Activated CD8-positive, alpha-beta memory T cell treated with anti-CD3 and anti-CD28 coated beads for 4 hours (primary cell): Measurements from ENCODE around the gene HSDL2.
"Not testable (repeated sequence)": the region's sequence is repeated elsewhere in the genome, so short reads cannot be mapped to it uniquely, and the experiment has no call there.

Experiments
- DNase-seq, 2 donors: peaks; one replicate each; pipeline ENCODE4 v3.0.0-alpha.2; 2020; ENCODE audit warnings: low read depth in 2 of 2

HSDL2 gene

DNA sequence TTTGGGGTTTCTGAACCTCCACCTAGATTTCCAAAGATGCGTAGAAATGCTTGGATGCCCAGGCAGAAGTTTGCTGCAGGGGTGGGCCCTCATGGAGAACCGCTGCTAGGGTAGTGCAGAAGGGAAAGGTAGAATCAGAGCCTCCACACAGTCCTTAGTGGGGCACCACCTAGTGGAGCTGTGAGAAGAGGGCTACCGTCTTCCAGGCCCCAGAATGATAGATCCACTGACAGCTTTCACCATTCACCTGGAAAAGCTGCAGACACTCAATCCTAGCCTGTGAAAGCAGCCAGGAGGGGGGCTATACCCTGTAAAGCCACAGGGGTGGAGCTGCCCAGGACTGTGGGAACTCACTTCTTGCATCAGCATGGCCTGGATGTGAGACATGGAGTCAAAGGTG is 13.3 kb upstream of the HSDL2 start:
- no peak for DNase-seq

DNA sequence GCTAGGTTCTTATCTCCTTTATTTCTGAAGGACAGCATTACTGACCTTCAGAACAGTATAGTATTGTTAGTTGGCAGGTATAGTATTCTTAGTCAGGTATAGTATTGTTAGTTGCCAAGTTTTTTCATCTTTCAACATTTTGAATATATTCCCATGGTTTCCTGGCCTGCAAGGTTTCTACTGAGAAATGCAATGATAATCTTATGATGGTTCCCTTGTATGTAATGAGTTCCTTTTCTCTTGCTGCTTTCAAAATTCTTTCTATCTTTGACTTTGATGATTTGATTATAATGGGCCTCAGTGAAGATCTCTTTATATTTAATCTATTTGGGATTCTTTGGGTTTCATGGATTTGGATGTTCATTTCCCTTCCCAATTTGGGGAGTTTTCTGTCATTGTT is 12.4 kb upstream of the HSDL2 start:
- DNase-seq: no peak

DNA sequence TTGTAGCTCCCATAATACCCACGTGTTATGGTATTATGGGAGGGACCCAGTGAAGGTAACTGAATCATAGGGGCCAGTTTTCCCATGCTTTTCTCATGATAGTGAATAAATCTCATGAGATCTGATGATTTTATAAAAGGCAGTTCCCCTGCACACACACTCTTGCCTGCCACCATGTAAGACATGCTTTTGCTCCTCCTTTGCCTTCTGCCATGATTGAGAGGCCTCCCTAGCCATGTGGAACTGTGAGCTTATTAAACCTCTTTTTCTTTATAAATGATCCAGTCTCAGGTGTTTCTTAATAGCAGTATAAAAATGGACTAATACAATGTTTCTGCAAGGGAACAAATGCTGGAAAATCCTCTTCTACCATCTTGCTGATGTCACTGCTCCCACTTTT is 10.1 kb upstream of the HSDL2 start:
- no peak for DNase-seq

DNA sequence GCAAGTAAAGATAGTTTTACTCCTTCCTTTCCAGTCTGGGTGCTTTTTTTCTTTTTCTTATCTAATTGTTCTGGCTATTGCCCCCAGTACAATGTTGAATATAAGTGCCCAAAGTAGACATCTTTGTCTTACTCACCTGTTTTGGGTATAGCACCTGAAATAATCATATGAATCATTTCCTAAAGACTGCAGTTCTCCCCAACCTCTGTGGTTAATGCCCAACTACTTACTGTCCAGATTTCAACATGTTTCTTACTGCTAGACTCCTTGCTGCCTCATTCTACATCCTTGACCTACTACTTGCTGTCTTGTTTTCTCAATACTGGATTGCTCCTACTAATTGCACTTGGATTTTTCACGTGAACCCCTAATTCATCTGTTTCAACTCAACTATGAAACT is 8.8 kb upstream of the HSDL2 start:
- DNase-seq: no peak

DNA sequence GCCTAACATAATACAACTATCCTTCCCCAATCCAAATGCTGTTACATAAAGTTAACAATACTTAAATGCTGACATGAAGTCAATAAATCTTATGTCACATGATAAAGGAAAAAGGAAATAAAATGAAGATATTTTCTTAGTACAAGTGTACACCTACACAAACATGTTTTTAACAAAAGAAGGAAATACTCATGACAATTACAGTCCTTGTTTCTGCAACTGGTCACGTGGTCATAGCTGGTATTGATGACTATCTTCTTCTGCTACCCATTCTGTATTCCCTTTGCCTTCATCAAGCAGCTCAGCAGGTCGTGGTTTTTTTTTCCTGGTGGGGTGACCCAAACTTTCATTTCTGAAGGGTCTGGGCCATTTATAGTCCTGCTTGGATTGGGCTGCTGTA is 6.2 kb upstream of the HSDL2 start:
- DNase-seq: not testable (repeated sequence)

DNA sequence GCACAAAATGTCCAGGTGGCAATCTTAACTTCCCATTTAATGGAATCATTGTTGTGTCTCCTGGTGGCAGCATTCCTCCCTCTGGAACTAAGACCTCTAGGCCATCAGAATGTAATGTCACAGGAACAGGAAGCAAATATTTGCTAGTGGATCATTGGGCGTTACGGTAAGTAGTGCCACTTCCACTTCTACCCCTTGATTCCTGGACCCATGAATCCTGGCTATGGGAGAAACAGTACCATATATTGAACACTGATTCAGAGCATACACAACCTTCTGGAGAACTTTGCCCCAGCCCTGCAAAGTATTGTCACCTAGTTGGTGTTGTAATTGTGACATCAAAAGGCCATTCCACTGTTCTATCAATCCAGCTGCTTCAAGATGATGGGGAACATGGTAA is 5.7 kb upstream of the HSDL2 start:
- not testable (repeated sequence) for DNase-seq

DNA sequence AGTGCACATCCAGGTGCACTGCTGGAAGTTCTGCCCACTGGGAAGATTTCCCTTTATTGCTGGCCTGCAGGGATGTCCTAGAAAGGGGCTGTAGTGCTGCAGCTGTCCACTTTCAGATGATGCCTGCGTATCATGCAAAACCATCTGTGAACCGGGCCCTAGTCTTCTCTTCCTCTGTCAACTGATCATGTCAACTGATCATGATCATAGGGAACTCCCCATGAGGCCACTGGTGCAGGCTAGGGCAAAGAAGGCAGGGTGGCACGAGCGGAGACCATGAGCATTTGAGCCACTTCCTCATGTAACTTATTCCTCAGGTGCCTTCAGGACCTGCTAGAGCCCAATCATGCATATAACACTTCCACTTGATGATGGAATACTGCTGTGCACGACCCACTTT is 4.5 kb upstream of the HSDL2 start:
- DNase-seq: no peak

DNA sequence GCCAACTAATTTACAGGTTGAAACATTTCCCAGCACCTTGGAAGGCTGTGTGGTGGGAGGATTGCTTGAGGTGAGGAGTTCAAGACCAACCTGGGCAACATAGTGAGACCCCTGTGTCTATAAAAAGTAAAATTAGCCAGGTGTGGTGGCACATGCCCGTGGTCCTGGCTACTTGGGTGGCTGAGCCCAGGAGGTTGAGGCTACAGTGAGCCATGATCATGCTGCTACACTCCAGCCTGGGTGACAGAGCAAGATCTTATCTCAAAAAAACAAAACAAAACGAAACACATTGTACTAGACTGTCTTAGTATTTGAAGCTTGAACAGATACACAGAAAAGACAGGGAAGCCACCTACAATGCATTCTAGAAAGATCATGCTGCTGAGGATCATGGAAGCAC is 2.8 kb upstream of the HSDL2 start:
- DNase-seq: no peak

DNA sequence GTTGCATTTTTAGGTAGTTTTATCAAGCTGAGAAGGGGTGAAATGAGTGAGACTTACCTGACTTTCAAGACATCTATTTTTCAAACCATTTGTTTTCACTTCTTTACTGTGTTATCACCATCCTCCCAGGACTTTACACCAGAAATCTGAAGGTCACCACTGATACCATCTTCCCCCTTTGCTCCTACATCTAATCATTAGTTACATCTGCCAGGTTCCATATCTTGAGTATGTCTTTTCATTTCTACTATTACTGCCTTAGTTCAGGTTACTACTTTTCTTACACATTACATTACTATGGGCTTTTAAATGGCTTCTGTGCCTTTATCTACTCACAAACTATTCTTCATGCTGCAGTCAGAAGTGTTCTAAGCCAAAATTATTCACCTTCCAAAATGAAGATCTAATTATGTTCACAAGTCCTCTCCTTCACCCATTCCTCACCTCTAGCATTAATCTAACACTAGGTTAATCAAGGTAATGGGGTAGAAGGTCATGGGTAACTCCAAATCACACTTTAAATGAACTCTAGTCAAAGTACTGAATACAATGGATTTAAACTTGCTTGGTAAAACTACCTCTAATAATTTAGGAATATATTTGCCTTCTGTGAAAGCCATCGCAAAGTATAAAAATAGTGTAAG is 2.1 kb upstream of the HSDL2 start:
- no peak for DNase-seq

DNA sequence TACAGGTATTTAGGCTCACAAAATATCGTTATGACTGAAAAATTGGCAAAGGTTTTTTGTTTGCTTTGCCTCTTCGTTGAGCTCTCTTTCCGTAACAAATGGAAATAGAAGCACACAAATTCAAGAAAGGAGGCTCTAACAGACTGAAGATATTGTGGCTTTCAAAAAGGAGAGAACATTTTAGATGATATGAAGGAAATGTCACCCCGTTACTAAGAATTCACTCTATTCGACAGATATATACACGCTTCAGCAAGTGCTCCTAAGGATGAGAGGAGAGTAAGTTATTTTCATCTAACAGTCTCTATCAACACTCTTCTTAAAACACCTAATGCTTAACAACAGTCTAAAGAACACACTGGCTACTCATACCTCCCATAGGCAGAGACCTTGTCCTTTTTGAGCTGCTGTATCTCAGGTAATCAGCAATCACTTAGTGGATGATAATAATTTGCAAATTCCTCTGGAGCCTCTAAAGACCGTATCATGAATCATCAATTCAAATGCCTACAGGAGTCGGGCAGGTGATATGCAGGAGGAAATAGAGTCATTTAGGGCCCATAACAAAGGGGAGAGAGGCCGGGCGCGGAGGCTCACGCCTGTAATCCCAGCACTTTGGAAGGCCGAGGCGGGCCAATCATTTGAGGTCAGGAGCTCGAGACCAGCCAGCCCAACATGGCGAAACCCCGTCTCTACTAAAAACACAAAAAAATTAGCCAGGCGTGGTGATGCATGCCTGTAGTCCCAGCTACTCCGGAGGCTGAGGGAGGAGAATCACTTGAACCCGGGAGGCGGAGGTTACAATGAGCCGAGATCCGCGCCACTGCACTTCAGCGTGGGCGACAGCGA is 1.4 kb upstream of the HSDL2 start:
- DNase-seq: no peak

DNA sequence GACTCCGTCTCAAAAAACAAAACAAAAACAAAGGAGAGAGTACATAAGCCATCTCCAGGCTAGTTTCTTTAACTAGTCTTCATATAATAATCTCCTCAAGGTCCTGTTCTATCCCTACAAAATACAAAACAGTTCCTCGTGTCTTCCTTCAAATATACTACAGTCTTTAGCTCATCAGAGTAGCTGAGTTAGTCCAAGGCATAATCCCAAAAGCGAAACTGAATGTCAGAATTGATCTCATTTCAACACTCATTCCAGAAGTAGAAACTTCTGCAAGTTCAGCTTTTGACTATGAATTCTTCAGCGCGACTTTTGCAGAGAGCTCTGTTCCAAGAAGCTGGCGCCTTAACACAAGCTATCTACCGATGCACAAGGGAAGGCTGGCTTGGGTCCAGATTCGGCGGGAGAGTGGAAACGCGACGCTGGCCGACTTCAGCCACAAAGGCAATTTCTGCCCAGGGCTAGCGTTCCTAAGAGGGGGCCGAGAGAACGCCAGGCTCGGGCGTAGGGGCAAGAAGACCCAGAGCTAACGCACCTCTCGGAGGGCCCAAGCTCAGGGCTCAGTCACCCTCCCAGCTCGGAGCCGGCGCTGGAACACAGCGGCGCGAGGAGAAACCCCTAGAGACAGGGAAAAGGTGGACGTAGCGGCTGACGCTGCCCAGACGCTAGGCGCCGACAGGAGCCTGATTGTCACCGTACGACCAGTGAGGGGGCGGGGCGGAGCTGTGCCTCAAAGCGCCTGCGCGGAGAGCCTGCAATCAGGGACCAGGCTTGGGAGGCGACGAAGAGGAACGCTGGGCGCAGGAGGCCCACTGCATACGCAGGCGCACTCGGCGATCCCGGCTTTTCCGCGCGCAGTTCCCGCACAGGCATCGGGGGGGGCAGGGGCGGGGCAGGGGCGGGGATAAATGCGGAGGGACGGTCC is 469 bp upstream of the HSDL2 start:
- peak; percentile 93 to 95 for DNase-seq

DNA sequence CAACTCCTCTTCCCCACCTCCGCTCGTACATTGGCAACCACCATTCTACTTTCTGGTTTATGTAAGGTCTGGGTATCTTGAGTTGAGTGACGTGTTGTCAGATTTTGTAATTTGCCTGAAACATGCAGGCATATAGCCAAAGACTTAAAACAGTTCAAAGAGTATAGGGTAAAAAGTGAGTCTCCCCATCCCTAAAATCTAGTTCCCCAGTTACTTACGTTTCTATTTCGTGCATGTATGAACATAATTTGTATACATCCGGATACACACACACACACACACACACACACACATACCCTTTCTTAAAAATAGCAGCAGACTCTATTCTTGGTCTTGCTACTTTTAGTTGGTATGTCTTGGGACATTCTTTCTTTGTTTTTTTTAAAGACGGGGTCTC is 915 bp downstream of the HSDL2 start:
- no peak for DNase-seq

DNA sequence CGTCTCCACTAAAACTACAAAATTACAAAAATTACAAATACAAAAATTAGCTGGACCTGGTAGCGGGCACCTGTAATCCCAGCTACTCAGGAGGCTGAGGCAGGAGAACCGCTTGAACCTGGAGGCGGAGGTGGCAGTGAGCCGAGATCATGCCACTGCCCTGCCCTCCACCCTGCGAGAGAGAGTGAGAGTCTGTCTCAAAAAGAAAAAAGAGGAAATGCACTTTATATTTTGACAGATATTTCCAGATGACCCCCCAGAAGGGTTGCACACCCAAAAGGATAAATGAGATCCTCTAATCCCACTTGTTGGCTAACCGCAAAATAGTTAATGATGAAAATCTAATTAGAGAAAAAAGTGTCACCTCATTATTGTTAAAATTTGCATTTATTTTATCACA is 2.2 kb downstream of the HSDL2 start:
- no peak for DNase-seq

DNA sequence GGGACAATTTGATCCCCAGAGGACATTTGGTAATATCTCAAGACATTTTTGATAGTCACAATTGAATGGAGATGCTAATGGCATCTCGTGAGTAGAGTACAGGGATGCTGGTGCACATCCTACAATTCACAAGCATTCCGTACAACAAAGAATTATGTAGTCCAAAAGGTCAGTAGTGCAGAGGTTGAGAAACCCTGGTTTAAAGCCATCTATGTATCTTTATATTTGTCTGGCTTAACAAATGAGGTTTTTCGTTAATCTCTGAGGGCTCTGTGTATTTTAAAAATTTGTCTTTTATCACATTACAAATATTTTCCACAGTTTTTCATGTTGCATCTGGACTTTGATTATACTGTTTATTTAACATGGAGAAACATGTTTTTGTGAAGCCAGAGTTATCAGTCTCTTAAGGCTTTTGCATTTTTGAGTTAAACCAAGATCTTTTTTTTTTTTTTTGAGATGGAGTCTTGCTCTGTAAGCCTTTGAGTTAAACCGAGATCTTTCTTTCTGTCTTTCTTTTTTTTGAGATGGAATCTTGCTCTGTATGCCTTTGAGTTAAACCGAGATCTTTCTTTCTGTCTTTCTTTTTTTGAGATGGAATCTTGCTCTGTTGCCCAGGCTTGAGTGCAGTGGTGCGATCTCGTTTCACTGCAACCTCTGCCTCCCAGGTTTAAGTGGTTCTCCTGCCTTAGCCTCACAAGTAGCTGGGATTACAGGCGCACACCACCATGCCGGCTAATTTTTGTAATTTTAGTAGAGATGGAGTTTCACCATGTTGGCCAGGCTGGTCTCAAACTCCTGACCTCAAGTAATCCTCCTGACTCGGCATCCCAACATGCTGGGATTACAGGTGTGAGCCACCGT is 2.8 kb downstream of the HSDL2 start:
- DNase-seq: no peak

DNA sequence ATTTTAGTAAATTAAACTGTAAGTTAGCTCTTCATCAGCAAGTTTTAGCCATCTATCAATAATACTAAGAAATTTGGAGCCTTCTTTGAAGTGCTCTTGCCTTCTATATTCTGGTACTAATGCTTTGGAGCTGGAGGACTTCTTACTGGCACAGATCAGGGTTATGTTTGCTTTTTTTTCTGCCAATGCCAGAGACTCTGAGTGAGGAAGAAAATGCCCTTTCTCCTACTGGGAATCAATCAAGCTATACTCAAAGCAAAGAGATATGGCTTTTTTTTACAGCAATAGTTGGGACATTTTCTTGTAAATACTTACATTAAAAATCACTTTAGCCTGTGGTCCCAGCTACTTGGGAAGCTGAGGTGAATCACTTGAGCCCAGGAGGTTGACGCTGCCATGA is 4.3 kb downstream of the HSDL2 start:
- DNase-seq: no peak

DNA sequence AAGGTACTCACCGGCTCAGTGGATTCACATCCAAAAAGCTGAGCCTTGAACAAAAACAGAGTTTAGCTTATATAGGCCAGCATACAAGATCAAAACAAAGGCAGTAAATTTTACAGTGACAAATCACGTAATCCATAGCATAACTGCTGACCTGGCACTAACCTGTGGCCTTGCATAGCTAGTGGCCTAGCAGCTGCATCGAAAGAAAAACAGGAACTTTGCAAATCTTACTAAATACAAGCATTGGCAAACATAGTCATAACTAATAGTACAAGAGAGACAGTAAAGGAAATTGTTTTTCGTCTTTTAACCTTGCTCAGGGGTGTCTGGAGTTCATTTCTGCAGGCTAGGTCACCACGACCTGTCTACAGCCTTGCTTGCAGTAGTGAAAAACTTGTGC is 4.8 kb downstream of the HSDL2 start:
- DNase-seq: no peak

DNA sequence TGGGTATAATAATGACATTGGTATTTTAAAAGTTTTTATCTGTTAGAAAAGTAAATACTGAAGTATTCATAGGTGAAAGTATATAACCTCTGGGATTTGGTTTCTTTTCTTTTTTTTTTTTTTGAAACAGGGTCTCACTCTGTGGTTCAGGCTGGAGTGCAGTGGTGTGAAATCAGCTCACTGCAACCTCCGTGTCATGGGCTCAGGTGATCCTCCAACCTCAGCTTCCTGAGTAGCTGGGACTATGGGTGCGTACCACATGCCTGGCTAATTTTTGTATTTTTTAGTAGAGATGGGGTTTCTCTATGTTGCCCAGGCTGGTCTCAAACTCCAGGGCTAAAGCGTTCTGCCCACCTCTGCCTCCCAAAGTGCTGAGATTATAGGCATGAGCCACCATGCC is 7.2 kb downstream of the HSDL2 start:
- DNase-seq: no peak

DNA sequence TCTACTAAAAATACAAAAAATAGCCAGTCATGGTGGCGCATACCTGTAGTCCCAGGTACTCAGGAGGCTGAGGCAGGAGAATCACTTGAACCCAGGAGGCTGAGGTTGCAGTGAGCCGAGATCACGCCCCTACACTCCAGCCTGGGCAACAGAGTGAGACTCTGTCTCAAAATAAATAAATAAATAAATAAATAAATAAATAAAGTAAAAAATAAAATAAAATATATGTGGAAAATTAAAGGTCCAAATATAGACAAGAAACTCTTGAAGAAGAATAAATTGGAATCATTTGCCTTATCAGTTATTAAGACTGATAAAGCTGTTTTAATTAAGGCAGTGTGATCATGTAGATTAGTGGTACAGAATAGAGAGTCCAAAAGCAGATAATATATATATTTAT is 10.0 kb downstream of the HSDL2 start:
- not testable (repeated sequence) for DNase-seq

DNA sequence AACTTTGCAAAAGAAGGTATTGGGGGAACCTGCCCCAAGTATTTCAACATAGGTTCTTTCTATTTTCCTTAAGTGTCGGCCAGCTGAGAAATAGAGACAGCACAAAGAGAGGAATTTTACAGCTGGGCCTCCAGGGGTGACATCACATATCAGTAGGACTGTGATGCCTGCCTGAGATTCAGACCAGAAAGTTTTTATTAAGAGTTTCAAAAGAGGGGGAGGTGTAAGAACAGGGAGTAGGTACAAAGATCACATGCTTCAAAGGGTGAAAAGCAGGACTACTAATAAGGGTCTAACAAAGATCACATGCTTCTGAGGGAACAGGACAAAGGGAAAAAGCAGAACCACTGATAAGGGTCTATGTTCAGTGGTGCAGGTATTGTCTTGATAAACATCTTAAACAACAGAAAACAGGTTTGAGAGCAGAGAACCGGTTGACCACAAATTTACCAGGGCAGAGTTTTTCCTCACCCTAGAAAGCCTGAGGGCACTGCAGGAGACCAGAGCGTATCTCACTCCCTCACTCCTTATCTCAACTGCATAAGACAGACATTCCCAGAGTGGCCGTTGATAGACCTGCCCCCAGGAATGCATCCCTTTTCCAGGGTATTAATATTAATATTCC is 12.1 kb downstream of the HSDL2 start:
- not testable (repeated sequence) for DNase-seq

DNA sequence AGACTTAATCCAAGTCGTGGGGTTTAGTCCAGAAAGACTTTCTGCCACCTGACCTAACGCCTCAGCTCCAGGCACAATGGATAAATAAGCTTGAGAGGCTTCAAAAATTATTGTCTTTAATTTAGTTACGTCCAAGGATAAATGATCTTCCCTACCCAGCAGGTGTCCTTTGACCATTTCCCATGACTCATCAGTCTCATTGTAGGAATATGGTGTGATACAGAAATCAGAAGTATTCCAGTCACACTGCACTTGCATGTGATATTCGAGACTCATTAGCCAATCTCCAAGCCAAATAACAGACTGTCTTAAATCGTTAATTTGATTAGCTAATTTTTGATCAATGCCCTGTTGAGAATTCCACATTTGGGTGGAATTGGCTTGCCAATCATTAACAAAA is 13.2 kb downstream of the HSDL2 start:
- DNase-seq: not testable (repeated sequence)

DNA sequence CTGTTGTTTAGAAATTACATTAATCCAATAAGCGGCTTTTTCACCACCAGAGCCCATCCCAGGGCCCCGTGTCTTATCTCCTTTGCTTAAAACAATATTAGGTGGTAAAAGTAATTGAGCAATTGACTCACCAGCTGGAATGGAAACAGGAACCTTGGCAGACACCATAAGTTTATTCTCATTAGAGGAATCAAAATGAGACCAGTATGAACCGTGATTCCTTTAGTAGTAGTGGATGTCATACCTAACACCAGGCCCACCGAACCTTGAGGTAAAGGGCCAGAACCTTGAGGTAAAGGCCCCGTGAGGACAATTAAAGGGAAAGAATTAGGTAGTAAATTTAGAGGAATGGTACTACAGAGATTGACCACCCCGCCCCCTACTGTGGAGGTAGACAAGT is 16.5 kb downstream of the HSDL2 start:
- DNase-seq: no peak
